ENCODE results near the gene HDC. TPM values are rescaled to one million over a fixed set of nuclear protein-coding genes. Genes with fewer than 3 reads are reported as not detected.

Gene HDC
- total RNA-seq, 2 donors from 2014 or later = 1.1 to 1.7 TPM

GRCh38 chr15:50249704-50250103 lies 15.8 kb downstream of the HDC start:
- DNase-seq (no peak), ATAC-seq (replicated peaks in 1 of 2) (no peak)
- Mint-ChIP-seq H3K27ac (no peak overlapping the region), H3K4me3 (peak overlapping the region in 1 of 2 donors; percentile 87), H3K4me1 (ENCODE audit: low read depth) (peaks cover 53% of the 10 kb centered on the region), H3K9me3 (no peaks in the 10 kb centered on the region), H3K36me3 (ENCODE audit: insufficient read depth in 2 of 2) (peaks cover 1 to 3% of the 10 kb centered on the region in 2 donors), H3K27me3 (ENCODE audit: low read depth) (no peaks in the 10 kb centered on the region)

DNA sequence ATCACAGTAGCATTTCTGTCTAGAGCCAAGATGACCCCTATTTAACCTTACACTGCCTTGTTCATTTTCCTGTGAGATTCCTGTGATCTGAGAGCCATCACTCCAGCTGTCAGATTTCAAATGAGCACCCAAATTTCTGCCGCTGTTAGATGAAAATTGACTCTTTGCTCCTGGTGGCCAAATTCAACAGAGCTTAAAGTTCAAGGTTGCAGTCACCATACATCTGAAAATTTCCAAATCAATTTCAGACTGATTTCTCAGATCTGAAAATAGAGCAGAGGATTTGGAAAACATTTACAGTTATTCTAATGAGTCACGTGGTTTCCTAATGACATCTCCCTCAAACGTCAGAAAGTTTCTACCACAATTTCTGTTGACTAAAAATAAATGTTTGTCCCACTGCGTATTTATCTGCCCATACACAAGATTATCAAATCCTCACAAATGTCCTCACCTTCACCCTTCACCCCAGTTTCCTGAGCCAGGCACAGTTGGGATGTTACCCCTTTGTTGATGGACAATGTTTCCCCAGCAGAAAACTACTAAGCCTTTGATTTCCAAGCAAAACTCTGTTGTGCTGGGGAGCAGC lies 16.4 kb downstream of the HDC start:
- Mint-ChIP-seq H3K36me3 (ENCODE audit: insufficient read depth in 2 of 2) (peaks cover 1 to 3% of the 10 kb centered on the region in 2 donors), H3K4me3 (peak overlapping the region; percentile 85 to 87), H3K9me3 (no peaks in the 10 kb centered on the region), H3K27ac (peak overlapping the region; percentile 98), H3K27me3 (ENCODE audit: low read depth) (no peaks in the 10 kb centered on the region), H3K4me1 (ENCODE audit: low read depth) (peaks cover 53% of the 10 kb centered on the region)
- DNase-seq = no peak
- peak; percentile 17 to 19 for ATAC-seq (replicated peaks in 1 of 2)

DNA sequence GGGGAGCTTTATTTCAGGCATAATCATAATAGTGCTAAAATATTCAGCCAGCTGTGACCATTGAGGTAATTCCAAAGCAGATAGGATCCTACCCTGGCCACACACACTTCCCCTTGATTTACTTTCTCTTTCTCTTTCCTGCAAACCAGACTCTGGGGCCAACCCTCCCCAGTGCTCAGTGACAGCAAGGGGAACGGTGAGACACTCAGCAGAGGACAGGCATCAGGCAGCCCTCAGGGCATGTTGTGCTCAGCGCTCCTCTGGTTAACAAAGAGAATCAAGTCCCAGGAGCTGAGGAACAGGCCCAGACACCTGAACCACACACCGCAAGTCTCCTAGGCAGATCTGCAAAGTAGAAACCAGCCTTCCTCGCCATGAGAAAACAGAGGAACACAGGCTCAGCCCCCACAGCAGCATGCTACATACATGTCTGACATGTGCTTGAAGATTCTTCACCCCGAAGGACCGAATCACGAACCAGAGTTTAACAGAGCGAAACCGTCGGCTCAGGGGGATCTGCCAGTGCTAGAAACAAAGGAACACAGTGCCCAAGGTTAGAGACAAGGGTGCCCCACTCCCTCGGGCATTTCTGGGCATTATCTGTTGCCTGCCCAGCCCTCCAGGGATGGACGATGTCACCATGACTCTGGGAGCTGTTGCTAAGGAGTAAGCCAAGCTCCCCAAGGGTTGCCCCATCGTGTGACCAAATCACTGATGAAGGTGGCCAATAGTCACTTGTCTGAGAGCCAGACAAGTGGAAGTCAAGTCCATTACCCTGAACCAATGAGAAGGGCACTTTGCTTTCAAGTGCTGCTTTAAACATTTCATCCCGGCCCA lies 17.5 kb downstream of the HDC start:
- Mint-ChIP-seq H3K4me1 (ENCODE audit: low read depth) (peaks cover 53% of the 10 kb centered on the region), H3K36me3 (ENCODE audit: insufficient read depth in 2 of 2) (peaks cover 1 to 3% of the 10 kb centered on the region in 2 donors), H3K27me3 (ENCODE audit: low read depth) (no peaks in the 10 kb centered on the region), H3K4me3 (peak overlapping the region; percentile 85 to 87), H3K27ac (peak overlapping the region; percentile 98), H3K9me3 (no peaks in the 10 kb centered on the region)
- peak; percentile 72 to 74 for DNase-seq
- peak; percentile 96 to 99 for ATAC-seq (replicated peaks in 1 of 2)

DNA sequence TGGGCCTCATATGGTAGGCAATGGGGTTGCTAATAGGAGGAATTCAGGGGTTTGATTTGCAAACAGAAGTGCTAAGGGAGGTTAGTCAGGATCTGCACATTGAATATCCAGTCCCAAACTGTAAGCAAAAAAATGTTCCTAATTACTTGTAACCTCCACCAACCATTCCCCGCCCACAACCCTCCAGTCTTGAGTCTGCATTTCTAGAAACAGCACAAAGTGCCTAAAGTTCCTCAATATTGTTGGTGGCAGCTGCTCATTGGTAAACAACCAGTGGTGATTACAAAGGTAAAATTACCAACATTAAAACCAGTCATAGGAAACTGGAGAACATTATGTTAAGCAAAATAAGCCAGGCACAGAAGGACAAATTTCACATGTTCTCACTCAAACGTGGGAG lies 18.9 kb downstream of the HDC start:
- Mint-ChIP-seq H3K36me3 (ENCODE audit: insufficient read depth in 2 of 2) (peaks cover 1 to 3% of the 10 kb centered on the region in 2 donors), H3K4me1 (ENCODE audit: low read depth) (peaks cover 60% of the 10 kb centered on the region), H3K9me3 (no peaks in the 10 kb centered on the region), H3K27ac (peak overlapping the region; percentile 57), H3K27me3 (ENCODE audit: low read depth) (no peaks in the 10 kb centered on the region), H3K4me3 (peak overlapping the region; percentile 27 to 48)
- DNase-seq (no peak), ATAC-seq (replicated peaks in 1 of 2) (no peak)

DNA sequence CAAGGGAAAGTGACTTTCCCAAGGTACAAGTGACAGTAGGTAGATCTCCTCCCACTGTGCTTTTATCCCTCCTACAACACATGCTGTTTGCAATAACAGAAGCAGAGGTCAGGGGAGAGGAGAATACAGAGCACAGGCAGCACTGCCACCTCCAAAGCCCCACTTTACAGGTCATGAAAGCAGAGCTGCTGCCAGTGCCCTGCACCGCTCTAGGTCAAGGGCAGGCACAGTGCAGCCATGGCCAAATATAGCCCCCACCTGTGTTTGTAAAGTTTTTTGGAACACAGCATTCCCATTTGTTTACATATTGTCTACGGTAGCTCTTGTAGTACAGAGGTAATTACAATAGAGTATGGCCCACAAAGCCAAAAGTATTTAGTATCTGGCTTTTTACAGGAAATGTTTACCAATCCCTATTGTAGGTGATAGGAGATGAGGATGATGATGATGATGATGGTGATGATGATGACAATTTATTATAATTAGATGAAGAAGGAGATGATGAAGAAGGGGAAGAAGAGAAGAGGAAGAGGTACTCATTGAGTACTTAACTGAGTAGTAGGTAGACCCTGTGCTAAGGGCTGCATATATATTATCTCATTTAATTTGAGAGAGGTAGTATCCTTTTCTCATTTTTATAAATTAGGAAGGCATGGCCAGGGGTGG lies 20.4 kb downstream of the HDC start:
- no peaks in the 10 kb centered on the region for H3K27me3 Mint-ChIP-seq (ENCODE audit: low read depth)
- H3K4me1 Mint-ChIP-seq (ENCODE audit: low read depth) = peaks cover 60% of the 10 kb centered on the region
- DNase-seq (no peak), ATAC-seq (replicated peaks in 1 of 2) (no peak)
- peaks cover 1 to 3% of the 10 kb centered on the region in 2 donors for H3K36me3 Mint-ChIP-seq (ENCODE audit: insufficient read depth in 2 of 2)
- H3K27ac Mint-ChIP-seq = peak overlapping the region; percentile 82
- H3K4me3 Mint-ChIP-seq = no peak overlapping the region
- no peaks in the 10 kb centered on the region for H3K9me3 Mint-ChIP-seq

DNA sequence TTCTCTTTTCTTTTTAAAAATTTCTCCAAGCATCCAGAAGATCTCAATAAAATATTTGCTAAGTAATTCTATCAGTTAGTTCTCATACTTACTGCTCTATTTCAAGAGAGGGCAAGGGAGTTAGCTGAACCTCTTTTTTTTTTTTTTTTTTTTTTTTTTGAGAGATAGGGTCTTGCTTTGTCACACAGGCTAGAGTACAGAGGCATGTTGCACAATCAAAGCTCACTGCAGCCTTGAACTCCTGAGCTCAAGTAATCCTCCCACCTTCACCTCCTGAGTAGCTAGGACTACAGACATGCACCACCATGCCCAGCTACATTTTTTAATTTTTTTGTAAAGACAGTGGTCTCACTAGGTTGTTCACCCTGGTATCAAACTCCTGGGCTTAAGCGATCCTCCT lies 21.4 kb downstream of the HDC start:
- no peak overlapping the region for H3K27ac Mint-ChIP-seq
- DNase-seq = no peak
- peaks cover 51% of the 10 kb centered on the region for H3K4me1 Mint-ChIP-seq (ENCODE audit: low read depth)
- no peaks in the 10 kb centered on the region for H3K27me3 Mint-ChIP-seq (ENCODE audit: low read depth)
- H3K9me3 Mint-ChIP-seq = no peaks in the 10 kb centered on the region
- H3K36me3 Mint-ChIP-seq (ENCODE audit: insufficient read depth in 2 of 2) = peaks cover 1 to 3% of the 10 kb centered on the region in 2 donors
- no peak overlapping the region for H3K4me3 Mint-ChIP-seq
- no peak for ATAC-seq (replicated peaks in 1 of 2)

DNA sequence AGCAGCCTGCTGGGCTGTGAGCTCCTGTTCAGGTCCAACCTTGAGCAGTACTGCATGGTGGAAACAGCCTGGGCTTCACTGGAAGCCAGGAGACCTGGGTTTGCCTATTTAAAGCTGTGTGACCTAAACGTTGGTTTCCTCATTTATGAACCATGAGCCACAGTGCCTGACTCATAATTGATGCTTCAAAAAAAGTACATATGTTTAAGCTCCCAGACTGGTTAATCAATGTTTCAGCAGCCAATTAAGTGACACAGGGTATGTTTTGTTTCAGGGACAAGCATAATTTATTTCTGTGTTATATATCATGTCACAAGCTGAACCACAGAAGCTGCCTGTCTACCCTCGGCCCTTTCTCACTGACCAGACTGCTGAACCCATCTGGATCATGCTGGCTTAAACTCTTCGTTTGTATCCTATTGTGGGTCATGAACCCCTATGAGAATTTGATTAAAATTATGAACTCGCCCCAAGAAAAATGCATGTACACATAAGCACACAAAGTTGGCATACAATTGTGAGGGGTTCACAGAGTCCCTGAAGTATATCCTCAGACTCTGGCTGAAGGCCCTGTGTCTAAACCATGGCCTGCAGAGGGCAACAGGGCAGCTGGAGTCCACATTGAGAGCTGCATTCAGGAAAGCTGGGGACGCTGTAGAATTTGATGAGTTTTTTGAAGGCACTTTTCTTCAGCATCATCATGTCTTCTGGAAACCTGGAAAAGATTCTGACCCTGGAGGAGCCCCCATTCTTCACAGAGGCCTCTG lies 23.7 kb downstream of the HDC start:
- H3K27ac Mint-ChIP-seq = peak overlapping the region; percentile 60
- H3K27me3 Mint-ChIP-seq (ENCODE audit: low read depth) = no peaks in the 10 kb centered on the region
- peak; percentile 27 to 29 for DNase-seq
- no peaks in the 10 kb centered on the region for H3K36me3 Mint-ChIP-seq (ENCODE audit: insufficient read depth in 2 of 2)
- peak; percentile 86 to 87 for ATAC-seq (replicated peaks in 1 of 2)
- peak overlapping the region in 1 of 2 donors; percentile 4 for H3K4me3 Mint-ChIP-seq
- H3K4me1 Mint-ChIP-seq (ENCODE audit: low read depth) = peaks cover 28% of the 10 kb centered on the region
- H3K9me3 Mint-ChIP-seq = no peaks in the 10 kb centered on the region

DNA sequence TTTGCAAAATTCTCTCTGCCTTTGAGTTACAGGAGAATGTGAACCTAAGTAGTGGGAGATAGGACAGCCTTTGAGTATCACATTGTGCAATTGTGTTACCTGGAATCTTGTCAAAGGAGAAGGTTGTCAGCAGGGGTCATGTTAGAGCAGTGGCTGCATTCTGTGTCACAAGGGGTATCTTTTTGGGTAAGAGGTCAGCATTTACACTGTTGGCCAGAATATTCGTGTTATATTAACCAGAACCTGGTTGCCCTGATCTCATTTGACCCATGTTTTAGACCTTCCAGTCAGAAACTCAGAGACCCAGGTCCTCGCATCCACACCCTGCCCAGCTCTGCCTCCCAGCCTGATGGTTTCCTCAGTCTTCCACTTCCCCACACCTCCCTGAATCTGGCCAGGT lies 27.3 kb downstream of the HDC start:
- Mint-ChIP-seq H3K27ac (no peak overlapping the region), H3K27me3 (ENCODE audit: low read depth) (no peaks in the 10 kb centered on the region), H3K9me3 (no peaks in the 10 kb centered on the region), H3K4me1 (ENCODE audit: low read depth) (peaks cover 19% of the 10 kb centered on the region), H3K4me3 (no peak overlapping the region), H3K36me3 (ENCODE audit: insufficient read depth in 2 of 2) (peaks cover 0 to 3% of the 10 kb centered on the region in 2 donors)
- DNase-seq (no peak), ATAC-seq (replicated peaks in 1 of 2) (no peak)

DNA sequence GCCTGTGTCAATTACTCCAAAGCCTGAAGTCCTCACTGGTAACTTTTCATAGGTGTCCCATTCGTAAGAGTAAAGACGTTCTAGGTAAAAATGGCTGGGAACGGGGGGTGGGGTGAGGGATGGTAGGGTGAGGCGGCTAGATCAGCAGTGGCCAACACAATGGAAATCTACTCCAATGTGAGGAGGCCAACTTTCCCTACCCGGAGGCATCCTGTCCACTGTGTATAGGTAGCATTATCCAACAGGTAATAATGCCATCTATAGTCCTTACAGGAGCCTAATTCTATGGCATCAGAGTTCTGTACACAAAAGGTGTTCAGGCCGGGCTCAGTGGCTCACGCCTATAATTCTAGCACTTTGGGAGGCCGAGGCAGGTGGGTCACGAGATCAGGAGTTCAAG lies 29.1 kb downstream of the HDC start:
- peaks cover 0 to 3% of the 10 kb centered on the region in 2 donors for H3K36me3 Mint-ChIP-seq (ENCODE audit: insufficient read depth in 2 of 2)
- no peak for ATAC-seq (replicated peaks in 1 of 2)
- no peaks in the 10 kb centered on the region for H3K9me3 Mint-ChIP-seq

DNA sequence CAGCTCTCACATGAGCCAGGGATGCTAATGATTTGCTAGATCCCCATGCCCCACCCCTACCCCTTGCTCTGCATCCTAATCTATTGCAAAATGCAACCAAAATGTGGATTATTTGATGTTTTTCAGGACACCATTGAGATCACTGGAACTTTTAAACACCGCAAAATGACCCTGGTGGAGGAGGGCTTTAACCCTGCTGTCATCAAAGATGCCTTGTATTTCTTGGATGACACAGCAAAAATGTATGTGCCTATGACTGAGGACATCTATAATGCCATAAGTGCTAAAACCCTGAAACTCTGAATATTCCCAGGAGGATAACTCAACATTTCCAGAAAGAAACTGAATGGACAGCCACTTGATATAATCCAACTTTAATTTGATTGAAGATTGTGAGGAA lies 29.7 kb downstream of the HDC start:
- no peak for DNase-seq
- Mint-ChIP-seq H3K9me3 (no peaks in the 10 kb centered on the region), H3K36me3 (ENCODE audit: insufficient read depth in 2 of 2) (peaks cover 0 to 3% of the 10 kb centered on the region in 2 donors), H3K27ac (no peak overlapping the region), H3K27me3 (ENCODE audit: low read depth) (no peaks in the 10 kb centered on the region), H3K4me1 (ENCODE audit: low read depth) (peaks cover 1% of the 10 kb centered on the region), H3K4me3 (no peak overlapping the region)
- ATAC-seq (replicated peaks in 1 of 2) = no peak

More for the DNA sequence above, 29.1 kb downstream of the HDC start:
- DNase-seq = no peak
- Mint-ChIP-seq H3K4me1 (ENCODE audit: low read depth) (peaks cover 7% of the 10 kb centered on the region), H3K27ac (no peak overlapping the region), H3K27me3 (ENCODE audit: low read depth) (no peaks in the 10 kb centered on the region), H3K4me3 (no peak overlapping the region)

DNA sequence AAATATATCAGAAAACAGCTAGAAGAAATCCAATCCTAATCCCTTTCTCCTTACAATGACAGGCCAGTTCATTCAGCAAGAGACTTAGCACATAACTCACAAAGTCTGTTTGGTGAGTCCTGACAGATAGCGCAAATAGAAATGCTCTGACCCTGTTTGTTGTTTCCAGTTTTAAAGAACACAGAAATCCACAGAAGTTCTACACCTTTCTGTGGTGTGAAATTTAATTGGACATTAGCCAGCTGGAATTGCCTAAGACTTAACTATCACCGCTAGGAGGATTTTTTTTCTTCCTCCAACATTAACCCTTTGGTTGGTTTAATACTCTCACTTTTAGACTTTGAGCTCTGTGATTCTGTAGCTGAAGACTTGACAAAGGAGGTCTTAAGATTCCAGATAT lies 30.8 kb downstream of the HDC start:
- Mint-ChIP-seq H3K4me1 (ENCODE audit: low read depth) (no peaks in the 10 kb centered on the region), H3K27ac (no peak overlapping the region), H3K9me3 (no peaks in the 10 kb centered on the region), H3K36me3 (ENCODE audit: insufficient read depth in 2 of 2) (peaks cover 0 to 3% of the 10 kb centered on the region in 2 donors), H3K27me3 (ENCODE audit: low read depth) (no peaks in the 10 kb centered on the region), H3K4me3 (no peak overlapping the region)
- no peak for ATAC-seq (replicated peaks in 1 of 2)
- no peak for DNase-seq

GRCh38 chr15:50233192-50233736 lies 32.3 kb downstream of the HDC start:
- no peaks in the 10 kb centered on the region for H3K9me3 Mint-ChIP-seq
- no peaks in the 10 kb centered on the region for H3K27me3 Mint-ChIP-seq (ENCODE audit: low read depth)
- H3K36me3 Mint-ChIP-seq (ENCODE audit: insufficient read depth in 2 of 2) = peaks cover 0 to 5% of the 10 kb centered on the region in 2 donors
- H3K4me1 Mint-ChIP-seq (ENCODE audit: low read depth) = no peaks in the 10 kb centered on the region
- ATAC-seq (replicated peaks in 1 of 2) (no peak), DNase-seq (no peak)
- H3K4me3 Mint-ChIP-seq = no peak overlapping the region
- H3K27ac Mint-ChIP-seq = no peak overlapping the region
